Psoas muscle (tissue), 8 donors: ENCODE measurements around the gene ESPN. TPM values are rescaled to one million over a fixed set of nuclear protein-coding genes. Genes with fewer than 3 reads are reported as not detected.
"Not testable (repeated sequence)": the region's sequence is repeated elsewhere in the genome, so short reads cannot be mapped to it uniquely, and the experiment has no call there.

ENCODE experiments used
- ATAC-seq, 4 donors: fragments of 200-7000 bp; cut with Tn5 transposase; one replicate each; pipeline ENCODE4 v1.9.1; 2020; ENCODE audit warnings: moderate library complexity in 3 of 4, mild to moderate bottlenecking in 2 of 4
- DNase-seq, 2 donors: peaks; one replicate each; pipeline ENCODE4 v3.0.0-alpha.2; 2020
- H3K27ac ChIP-seq: fragments of 200-600 bp; one replicate; pipeline ENCODE4 v1.8.0; 2022
- H3K27me3 ChIP-seq, 3 donors: fragments of 200-600 bp in 1 of 3; one replicate each; pipeline versions ENCODE4 v1.6.1 to v1.8.0; 2013 to 2022; ENCODE audit warnings: low read length in 2 of 3, mild to moderate bottlenecking in 2 of 3, moderate library complexity in 1 of 3; ENCODE audit not compliant: insufficient read depth in 3 of 3
- H3K36me3 ChIP-seq, 2 donors: fragments of 200-600 bp in 1 of 2; one replicate each; pipeline versions ENCODE4 v1.6.1 to v1.8.0; 2013 to 2022; ENCODE audit warnings: low read depth in 1 of 2, mild to moderate bottlenecking in 1 of 2, moderate library complexity in 1 of 2; ENCODE audit not compliant: insufficient read depth in 1 of 2
- H3K4me1 ChIP-seq: fragments of 200-600 bp; one replicate; pipeline ENCODE4 v1.8.0; 2022
- H3K4me3 ChIP-seq: fragments of 200-600 bp; one replicate; pipeline ENCODE4 v1.8.0; 2022; ENCODE audit warnings: mild to moderate bottlenecking
- H3K9me3 ChIP-seq: fragments of 200-600 bp; one replicate; pipeline ENCODE4 v1.8.0; 2022
- WGBS, 3 donors: extraction: QIAGEN DNeasy Blood & Tissue Kit; methylation state at CpG; one replicate each; pipeline versions ENCODE4 v1.1.6 to v1.1.7; 2013; 5-methylcytosine and 5-hydroxymethylcytosine counted together
- intact Hi-C, 2 donors: fragments of 100-400 bp; cut with DNase I; formaldehyde crosslinking; loops; one replicate each; pipeline versions ENCODE4 v1.11.0 to v1.14.2; 2022
- polyA plus RNA-seq, 3 donors: library from polyadenylated mRNA; stranded (reverse); fragments of 200-250 nt; gene quantifications; one replicate each; pipeline ENCODE4 v1.2.3, GENCODE V29; 2013
- total RNA-seq, 4 donors: library from RNA; stranded (reverse); fragmentation: NEBNext Ultra II Directional in 2 of 4; extraction: Animal tissue kit (Norgen Biotek cat#: 25700) in 2 of 4; gene quantifications; one replicate each; pipeline versions ENCODE4 v1.2.1 to v1.2.4, GENCODE V29; 2021 to 2023
- TF ChIP-seq, protein P1 (sequence below): fragments of 200-600 bp; IDR thresholded peaks from one replicate; pipeline ENCODE4 v1.8.0; 2022; ENCODE audit warnings: antibody characterized with exemption
- donor health status: healthy with polysubstance abuse.
- donor health status: DM: no; HTN: no; CAD: no; lungs with moderate emphysema.
- donor health status: Bipolar disorder and iron deficiency.
- donor health status: healthy.
- donor health status: DM: yes; HTN: yes; CAD: no.
- donor health status: DM: no; HTN: no; CAD: no.
- donor health status: DM: no; HTN: no; CAD: no.
- donor health status: DM: yes; HTN: yes; CAD: no.

ESPN gene
- total and polyA plus RNA-seq, 7 donors, result 0.12 TPM; not detected in 6

DNA sequence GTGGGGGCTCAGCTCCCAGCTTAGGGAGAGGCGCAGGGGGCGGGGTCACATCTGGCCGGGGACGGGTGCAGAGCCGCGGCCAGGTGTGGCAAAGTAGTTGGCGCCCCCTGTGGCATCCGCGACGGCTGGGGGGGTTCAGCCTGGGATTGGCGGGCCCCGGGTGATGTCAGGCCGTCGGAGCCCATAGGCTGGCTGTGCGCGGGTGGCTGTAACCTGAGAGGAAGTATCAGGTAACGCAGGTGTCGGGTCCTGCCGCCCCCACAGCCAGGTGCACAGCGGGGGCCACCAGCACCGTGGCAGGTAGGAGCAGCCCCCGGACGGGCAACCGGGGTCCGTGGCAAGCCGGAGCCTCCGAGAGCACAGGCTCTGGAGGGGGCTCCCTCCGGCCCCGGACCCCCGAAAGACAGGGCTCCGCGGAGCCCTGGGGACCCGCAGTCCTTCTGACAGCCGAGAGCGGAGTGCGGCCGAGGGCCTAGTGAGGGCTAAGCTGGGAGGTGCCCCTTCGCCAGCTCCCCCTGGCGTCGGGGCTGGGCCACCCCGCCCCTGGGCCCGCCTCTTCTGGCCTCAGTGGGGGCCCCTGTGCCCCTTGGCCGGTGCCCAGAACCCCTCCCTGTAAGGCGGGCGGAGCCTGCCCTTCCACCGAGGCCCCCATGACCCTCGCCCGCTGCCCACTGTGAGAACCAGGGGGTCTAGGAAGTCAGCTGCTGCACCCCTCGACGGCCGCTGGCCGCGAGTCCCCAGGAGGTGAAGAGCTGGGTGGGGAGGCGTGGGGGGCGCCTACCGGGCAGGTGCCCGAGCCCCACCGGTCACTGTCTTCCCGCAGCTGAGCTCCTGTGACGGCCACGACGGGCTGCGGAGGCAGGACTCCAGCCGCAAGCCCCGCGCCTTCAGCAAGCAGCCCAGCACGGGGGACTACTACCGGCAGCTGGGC is 23.5 kb downstream of the ESPN start:
- Histone ChIP-seq H3K4me1 (no peaks in the 10 kb centered on the region), H3K27ac (no peak overlapping the region), H3K36me3 (no peaks in the 10 kb centered on the region), H3K4me3 (no peak overlapping the region), H3K9me3 (no peaks in the 10 kb centered on the region), H3K27me3 (peaks cover 0 to 74% (median 17%) of the 10 kb centered on the region in 3 donors)
- ATAC-seq (peak in 1 of 4 donors; percentile 24), DNase-seq (no peak)
- 0 to 2% (median 2%) methylated on average over 35 to 68 of the region's 68 CpGs for WGBS, 3 donors
- intact Hi-C loops, result loop anchor here in 1 of 2 donors (1.0 kb wide), 1 partner anchor 12 kb away; no protein-coding TSS in a partner anchor
- TF ChIP-seq, protein P1, sequence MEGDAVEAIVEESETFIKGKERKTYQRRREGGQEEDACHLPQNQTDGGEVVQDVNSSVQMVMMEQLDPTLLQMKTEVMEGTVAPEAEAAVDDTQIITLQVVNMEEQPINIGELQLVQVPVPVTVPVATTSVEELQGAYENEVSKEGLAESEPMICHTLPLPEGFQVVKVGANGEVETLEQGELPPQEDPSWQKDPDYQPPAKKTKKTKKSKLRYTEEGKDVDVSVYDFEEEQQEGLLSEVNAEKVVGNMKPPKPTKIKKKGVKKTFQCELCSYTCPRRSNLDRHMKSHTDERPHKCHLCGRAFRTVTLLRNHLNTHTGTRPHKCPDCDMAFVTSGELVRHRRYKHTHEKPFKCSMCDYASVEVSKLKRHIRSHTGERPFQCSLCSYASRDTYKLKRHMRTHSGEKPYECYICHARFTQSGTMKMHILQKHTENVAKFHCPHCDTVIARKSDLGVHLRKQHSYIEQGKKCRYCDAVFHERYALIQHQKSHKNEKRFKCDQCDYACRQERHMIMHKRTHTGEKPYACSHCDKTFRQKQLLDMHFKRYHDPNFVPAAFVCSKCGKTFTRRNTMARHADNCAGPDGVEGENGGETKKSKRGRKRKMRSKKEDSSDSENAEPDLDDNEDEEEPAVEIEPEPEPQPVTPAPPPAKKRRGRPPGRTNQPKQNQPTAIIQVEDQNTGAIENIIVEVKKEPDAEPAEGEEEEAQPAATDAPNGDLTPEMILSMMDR, result no peak

DNA sequence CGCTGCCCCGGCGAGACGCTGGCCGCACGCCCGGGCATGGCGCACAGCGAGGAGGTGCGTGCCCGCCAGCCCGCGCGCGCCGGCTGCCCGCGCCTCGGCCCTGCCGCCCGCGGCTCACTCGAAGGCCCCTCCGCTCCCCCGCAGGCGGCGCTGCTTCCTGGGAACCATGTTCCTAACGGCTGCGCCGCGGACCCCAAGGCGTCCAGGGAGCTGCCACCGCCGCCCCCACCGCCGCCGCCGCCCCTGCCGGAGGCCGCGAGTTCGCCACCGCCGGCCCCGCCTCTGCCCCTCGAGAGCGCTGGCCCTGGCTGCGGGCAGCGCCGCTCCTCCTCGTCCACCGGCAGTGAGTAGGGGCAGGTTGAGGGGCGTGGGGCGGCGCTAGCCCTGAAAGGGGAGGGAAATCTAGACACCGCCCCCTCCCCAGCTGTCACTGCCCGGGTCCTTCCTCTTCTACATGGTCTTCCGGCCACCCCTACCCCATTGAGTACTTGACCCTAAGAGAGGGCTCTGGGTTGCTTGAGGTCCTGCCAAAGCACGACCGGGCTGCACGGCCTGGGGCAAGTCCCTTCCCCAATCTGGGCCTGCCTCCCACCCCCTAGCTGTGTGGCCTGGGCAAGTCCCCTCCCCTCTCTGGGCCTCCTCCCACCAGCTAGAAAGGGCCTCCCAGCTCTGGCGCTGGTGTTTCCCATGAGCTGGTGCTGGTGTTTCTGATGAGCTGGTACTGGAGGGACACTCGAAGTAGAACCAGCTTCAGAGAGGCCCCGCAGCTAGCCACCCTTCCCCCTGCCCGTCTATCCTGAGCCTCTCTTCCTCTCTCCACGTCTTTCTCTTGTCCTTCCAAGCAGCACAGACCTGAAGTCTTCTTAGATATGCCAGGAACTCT is 24.4 kb downstream of the ESPN start:
- Histone ChIP-seq H3K36me3 (no peaks in the 10 kb centered on the region), H3K27ac (no peak overlapping the region), H3K4me3 (no peak overlapping the region), H3K9me3 (no peaks in the 10 kb centered on the region), H3K27me3 (peaks cover 0 to 79% (median 17%) of the 10 kb centered on the region in 3 donors), H3K4me1 (no peaks in the 10 kb centered on the region)
- ATAC-seq, result peak in 2 of 4 donors; percentile 47 to 59
- TF ChIP-seq, protein P1, result no peak
- 5 to 11% (median 8%) methylated on average over 23 to 65 of the region's 66 CpGs for WGBS, 3 donors
- no peak for DNase-seq
- intact Hi-C loops, result no loop called here

DNA sequence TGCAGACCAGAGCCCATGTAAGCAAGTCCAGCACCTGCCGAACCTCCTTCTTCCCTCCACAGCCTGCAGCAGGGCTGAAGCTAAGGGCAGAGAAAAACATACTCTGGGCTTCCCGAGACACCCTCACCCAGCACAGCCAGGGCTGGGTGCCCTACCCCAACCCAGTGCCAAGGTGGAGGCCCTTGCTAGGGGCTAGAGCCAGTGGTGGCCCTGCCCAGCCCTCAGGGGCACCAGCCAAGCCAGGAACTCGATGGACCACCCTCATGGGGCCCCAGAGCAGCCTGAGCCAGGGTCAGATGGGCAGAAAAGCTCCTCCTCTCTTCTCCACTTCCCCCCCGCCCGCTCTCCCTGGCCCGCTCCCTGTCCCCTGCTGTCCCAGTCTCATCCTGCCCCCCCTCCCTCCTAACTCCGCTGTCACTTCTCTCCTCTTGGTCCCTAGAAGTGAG is 25.5 kb downstream of the ESPN start:
- WGBS, 3 donors, result 42 to 57% (median 43%) methylated on average over 6 to 7 of the region's 7 CpGs
- ATAC-seq (no peak), DNase-seq (no peak)
- Histone ChIP-seq H3K27ac (no peak overlapping the region), H3K36me3 (no peaks in the 10 kb centered on the region), H3K9me3 (no peaks in the 10 kb centered on the region), H3K4me1 (no peaks in the 10 kb centered on the region), H3K4me3 (no peak overlapping the region), H3K27me3 (peaks cover 0 to 85% (median 23%) of the 10 kb centered on the region in 3 donors)
- intact Hi-C loops, result no loop called here
- TF ChIP-seq, protein P1, result no peak

DNA sequence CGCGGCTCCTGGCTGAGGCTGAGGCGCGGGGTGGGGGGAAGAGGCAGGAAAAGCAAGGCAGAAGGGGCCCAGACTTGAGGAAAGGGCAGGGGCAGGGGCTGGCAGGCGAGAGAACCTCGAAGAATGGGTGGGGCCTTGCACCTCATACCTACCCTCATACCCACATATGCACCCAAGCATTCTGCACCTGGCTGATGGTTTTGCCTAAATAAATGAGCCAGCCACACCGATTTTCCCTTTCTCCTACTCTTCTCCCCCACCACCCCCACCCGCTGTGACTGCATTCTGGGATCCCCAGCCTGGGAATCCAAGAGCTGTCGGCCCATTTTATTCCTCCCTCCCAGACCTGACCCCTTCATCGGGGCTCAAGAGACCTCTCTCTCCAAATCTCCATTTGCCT is 25.9 kb downstream of the ESPN start:
- H3K27me3 ChIP-seq, result peaks cover 0 to 89% (median 26%) of the 10 kb centered on the region in 3 donors
- intact Hi-C loops, DNase-seq, H3K9me3 ChIP-seq, H3K4me3 ChIP-seq, H3K4me1 ChIP-seq, H3K27ac ChIP-seq, H3K36me3 ChIP-seq, ATAC-seq: not testable (repeated sequence)
- WGBS, 3 donors, result 53 to 57% (median 55%) methylated on average over 9 to 10 of the region's 10 CpGs
